GM12873 (cell line): ENCODE results near the gene NRXN3.

Source experiments
- TF ChIP-seq, protein P1 (sequence below): IDR thresholded peaks from 2 replicates; pipeline ENCODE4 v1.5.1; 2012; ENCODE audit warnings: low read depth, mild to moderate bottlenecking, moderate library complexity, low read length, control low read depth; ENCODE audit not compliant: insufficient read depth; ENCODE audit errors: missing control alignments

Gene NRXN3

DNA sequence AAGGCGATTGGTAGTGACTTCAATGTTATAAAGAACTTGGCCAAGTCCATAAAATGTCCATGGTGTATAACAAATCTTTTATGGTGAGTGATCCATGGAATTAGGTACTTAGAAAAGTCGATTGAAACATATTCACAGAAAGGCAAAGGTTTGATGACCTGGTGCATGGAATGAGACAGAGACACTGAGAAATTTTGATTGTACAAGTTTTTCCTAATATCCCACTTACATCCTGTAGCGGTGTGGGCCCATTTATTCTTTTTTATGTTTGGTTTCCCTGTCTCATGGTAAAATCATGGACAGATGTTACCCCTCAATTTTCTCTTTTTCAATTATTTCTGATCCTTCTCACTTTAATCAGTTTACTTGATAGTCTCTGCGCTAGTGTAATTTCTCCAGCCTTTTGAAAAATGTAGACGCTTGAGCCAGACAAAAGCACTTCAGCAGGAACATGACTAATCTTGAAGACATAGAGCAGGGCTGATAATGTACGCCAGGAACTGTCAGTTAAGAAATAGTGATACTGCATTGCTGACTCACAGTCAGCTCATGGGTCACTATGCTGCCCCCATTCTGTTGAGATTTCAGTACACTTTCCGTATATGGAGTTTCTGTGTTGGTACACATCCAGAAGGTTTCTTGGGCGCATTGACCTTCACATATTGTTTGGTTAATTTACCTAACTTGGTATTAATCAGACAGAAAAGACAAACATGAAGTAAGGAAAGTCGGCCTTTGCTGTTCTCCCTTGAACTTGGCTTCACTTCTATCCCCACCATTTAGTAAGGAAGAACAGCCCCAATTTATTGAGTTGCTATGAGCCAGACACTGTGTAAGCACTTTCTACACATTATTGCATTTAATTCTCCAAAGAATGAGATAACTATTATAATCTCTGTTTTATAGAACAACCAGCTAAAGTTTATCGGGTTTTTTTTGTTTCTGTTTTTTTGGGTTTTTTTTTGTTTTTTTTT lies 1199.5 kb downstream of the NRXN3 start:
- TF ChIP-seq, protein P1, sequence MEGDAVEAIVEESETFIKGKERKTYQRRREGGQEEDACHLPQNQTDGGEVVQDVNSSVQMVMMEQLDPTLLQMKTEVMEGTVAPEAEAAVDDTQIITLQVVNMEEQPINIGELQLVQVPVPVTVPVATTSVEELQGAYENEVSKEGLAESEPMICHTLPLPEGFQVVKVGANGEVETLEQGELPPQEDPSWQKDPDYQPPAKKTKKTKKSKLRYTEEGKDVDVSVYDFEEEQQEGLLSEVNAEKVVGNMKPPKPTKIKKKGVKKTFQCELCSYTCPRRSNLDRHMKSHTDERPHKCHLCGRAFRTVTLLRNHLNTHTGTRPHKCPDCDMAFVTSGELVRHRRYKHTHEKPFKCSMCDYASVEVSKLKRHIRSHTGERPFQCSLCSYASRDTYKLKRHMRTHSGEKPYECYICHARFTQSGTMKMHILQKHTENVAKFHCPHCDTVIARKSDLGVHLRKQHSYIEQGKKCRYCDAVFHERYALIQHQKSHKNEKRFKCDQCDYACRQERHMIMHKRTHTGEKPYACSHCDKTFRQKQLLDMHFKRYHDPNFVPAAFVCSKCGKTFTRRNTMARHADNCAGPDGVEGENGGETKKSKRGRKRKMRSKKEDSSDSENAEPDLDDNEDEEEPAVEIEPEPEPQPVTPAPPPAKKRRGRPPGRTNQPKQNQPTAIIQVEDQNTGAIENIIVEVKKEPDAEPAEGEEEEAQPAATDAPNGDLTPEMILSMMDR = no peak

DNA sequence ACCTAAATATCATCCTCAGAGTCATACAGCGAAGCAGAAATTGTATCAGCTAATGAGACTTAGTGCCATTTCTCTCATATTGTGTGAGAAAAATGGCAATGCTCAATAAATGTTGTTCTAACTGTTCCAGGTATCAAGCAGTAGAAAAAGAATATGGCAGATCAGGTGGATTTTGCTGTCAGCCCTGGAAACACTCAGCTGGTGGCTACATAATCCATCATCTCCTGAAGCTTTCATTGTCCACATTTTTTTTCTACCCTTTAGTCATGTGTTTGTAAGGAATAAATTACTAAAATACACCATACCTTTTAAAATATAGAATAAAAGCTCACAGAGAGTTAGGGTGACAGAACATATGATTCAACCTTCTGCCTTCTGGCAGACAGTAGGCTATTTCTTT lies 1200.8 kb downstream of the NRXN3 start:
- TF ChIP-seq, protein P1 = no peak

DNA sequence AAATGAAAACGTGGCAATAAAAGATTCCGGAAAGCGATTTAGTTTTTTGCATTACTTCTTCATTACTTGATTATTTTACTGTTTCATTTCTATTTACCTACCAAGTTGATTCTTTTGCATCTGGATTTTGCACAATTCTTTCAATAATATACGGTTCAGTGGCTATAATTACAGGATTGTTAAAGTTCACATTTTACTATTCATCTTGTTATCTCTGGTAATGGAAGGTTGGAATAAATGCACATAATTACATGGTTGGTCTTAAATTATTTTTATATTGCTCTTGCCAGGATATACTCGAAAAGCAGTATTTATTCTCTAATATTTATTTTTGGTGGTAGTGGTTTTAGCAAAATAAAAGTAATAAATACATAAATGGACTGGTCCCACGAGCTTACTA lies 1203.3 kb downstream of the NRXN3 start:
- TF ChIP-seq, protein P1 = no peak

DNA sequence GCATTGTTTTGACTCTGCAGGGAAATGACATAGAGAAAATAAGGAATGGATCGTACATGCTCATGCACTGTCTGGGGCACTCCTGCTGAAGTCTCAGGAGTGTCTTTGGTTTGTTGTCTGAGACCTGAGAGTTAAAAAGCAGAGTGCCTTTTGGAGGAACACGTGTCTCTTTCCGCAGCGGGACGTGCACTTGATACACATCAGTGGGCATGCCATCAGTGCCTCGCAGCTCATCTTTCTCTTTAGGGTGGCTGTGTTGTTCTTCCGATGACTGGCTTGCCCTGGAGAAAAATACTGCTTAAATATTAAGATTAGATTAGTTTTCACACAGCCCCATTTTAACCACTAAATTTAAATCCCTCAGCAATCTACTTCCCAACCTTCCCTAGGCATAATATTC lies 1205.2 kb downstream of the NRXN3 start:
- TF ChIP-seq, protein P1 = no peak

- TF ChIP-seq, protein P1 = no peak
These were observed 1206.4 kb downstream of the NRXN3 start for GRCh38 chr14:79376557-79376956.

GRCh38 chr14:79378020-79378419 lies 1207.8 kb downstream of the NRXN3 start:
- TF ChIP-seq, protein P1 = no peak

GRCh38 chr14:79379266-79379665 lies 1209.1 kb downstream of the NRXN3 start:
- TF ChIP-seq, protein P1 = no peak
